Measurements from ENCODE around the gene SESN1.

- TF ChIP-seq BHLHE40 (IDR thresholded peaks at IDR 0.05; ENCODE audit: low read depth, low read length) (no peak), CTCF (IDR thresholded peaks at IDR 0.05) (no peak), RAD21 (conservative IDR thresholded peaks at IDR 0.05 in 1 of 2, IDR thresholded peaks at IDR 0.05 in 1 of 2) (no peak), POLR2A (IDR thresholded peaks at IDR 0.05; ENCODE audit: low read length) (no peak)
These were observed 148.0 kb downstream of the SESN1 start for GRCh38 chr6:108946695-108947094.
